Measurements from ENCODE around the gene HELZ2. TPM values are rescaled to one million over a fixed set of nuclear protein-coding genes. Genes with fewer than 3 reads are reported as not detected.
A peak's percentile ranks its signal among the peaks of the same experiment; 100 is the strongest.

Gene HELZ2
- total RNA-seq, 1 experiment from 2014 or later = 27.5 TPM

- ATAC-seq = no peak
- Mint-ChIP-seq H3K36me3 (no peaks in the 10 kb centered on the region), H3K27me3 (ENCODE audit: low read depth) (no peaks in the 10 kb centered on the region), H3K27ac (no peak overlapping the region), H3K9me3 (no peaks in the 10 kb centered on the region), H3K4me3 (no peak overlapping the region), H3K4me1 (no peaks in the 10 kb centered on the region)
- ChIA-PET POLR2A (interaction anchor here (1.0 kb wide), 1 partner anchor 64 kb away, joined by 3 read pairs; no protein-coding TSS in a partner anchor), CTCF (interaction anchor here (0.5 to 2.2 kb wide), 3 partner anchors 40 to 394 kb away, joined by 3 to 8 read pairs (median 4); partner anchors contain the start of gene PTK6)
- no peak for TF ChIP-seq ERG (CRISPR knock-in tag; IDR thresholded peaks at IDR 0.05)
- TF ChIP-seq ZNF121 (CRISPR knock-in tag; IDR thresholded peaks at IDR 0.05) = no peak
- no peak for TF ChIP-seq ZNF281 (CRISPR knock-in tag; IDR thresholded peaks at IDR 0.05)
- 0 out of 2 replicates have a peak, but pooled peaks have one; percentile 15 for TF ChIP-seq GABPB1 (CRISPR knock-in tag; IDR thresholded peaks at IDR 0.05)
- no peak for DNase-seq (ENCODE audit: low spot score)
Measured at GRCh38 chr20:63577317-63577894, 3.4 kb upstream of the HELZ2 start.

GRCh38 chr20:63576311-63576710 lies 2.3 kb upstream of the HELZ2 start:
- no peaks in the 10 kb centered on the region for H3K9me3 Mint-ChIP-seq
- ChIA-PET CTCF (interaction anchor here (0.6 to 4.2 kb wide), 2 partner anchors 38 to 58 kb away, joined by 3 to 52 read pairs; partner anchors contain the start of gene PTK6), POLR2A (no interaction called here)
- no peaks in the 10 kb centered on the region for H3K4me1 Mint-ChIP-seq
- no peaks in the 10 kb centered on the region for H3K27me3 Mint-ChIP-seq (ENCODE audit: low read depth)
- H3K27ac Mint-ChIP-seq = peak overlapping the region; percentile 75; the same call in 1 of the 2 replicates
- ATAC-seq (no peak), DNase-seq (ENCODE audit: low spot score) (no peak)
- no peaks in the 10 kb centered on the region for H3K36me3 Mint-ChIP-seq
- no peak overlapping the region for H3K4me3 Mint-ChIP-seq
- TF ChIP-seq FOXP4 (CRISPR knock-in tag; IDR thresholded peaks at IDR 0.05) (no peak), GTF2I (CRISPR knock-in tag; conservative IDR thresholded peaks at IDR 0.05) (no peak), ZNF317 (CRISPR knock-in tag; IDR thresholded peaks at IDR 0.05; ENCODE audit: borderline replicate concordance, low read depth) (no peak), ZNF423 (CRISPR knock-in tag; IDR thresholded peaks at IDR 0.05) (no peak), ATF1 (CRISPR knock-in tag; IDR thresholded peaks at IDR 0.05) (no peak), EMX1 (CRISPR knock-in tag; IDR thresholded peaks at IDR 0.05) (no peak), ZSCAN18 (CRISPR knock-in tag; IDR thresholded peaks at IDR 0.05) (no peak), STAT6 (CRISPR knock-in tag; conservative IDR thresholded peaks at IDR 0.05; ENCODE audit: low read depth) (no peak), TEAD1 (CRISPR knock-in tag; IDR thresholded peaks at IDR 0.05) (no peak), FOXP1 (CRISPR knock-in tag; IDR thresholded peaks at IDR 0.05; ENCODE audit: borderline replicate concordance) (no peak), RORB (CRISPR knock-in tag; IDR thresholded peaks at IDR 0.05) (no peak), ZNF138 (CRISPR knock-in tag; conservative IDR thresholded peaks at IDR 0.05) (no peak), ERG (CRISPR knock-in tag; IDR thresholded peaks at IDR 0.05) (no peak), PRDM15 (CRISPR knock-in tag; IDR thresholded peaks at IDR 0.05) (no peak), ZNF263 (CRISPR knock-in tag; IDR thresholded peaks at IDR 0.05; ENCODE audit: low read depth) (no peak)
